Fibroblast of skin of right quadriceps (primary cell): ENCODE results near the gene PRMT7.

Experiments used
- DNase-seq: peaks from one replicate; pipeline ENCODE4 v3.0.0-alpha.2; 2013

PRMT7 gene

GRCh38 chr16:68364561-68364998 is 53.8 kb downstream of the PRMT7 start:
- DNase-seq, result peak; percentile 6

- DNase-seq, result no peak
These were observed 54.5 kb downstream of the PRMT7 start for GRCh38 chr16:68365167-68365817.

GRCh38 chr16:68366062-68366461 is 55.2 kb downstream of the PRMT7 start:
- no peak for DNase-seq

GRCh38 chr16:68367030-68367429 is 56.2 kb downstream of the PRMT7 start:
- peak; percentile 19 for DNase-seq

GRCh38 chr16:68367440-68367839 is 56.6 kb downstream of the PRMT7 start:
- DNase-seq, result no peak

GRCh38 chr16:68367891-68368290 is 57.1 kb downstream of the PRMT7 start:
- DNase-seq, result no peak

- no peak for DNase-seq
These were observed 57.6 kb downstream of the PRMT7 start for GRCh38 chr16:68368301-68368888.

GRCh38 chr16:68369168-68369567 is 58.3 kb downstream of the PRMT7 start:
- DNase-seq, result no peak

GRCh38 chr16:68369697-68370580 is 59.1 kb downstream of the PRMT7 start:
- no peak for DNase-seq

GRCh38 chr16:68370581-68371275 is 59.9 kb downstream of the PRMT7 start:
- DNase-seq, result no peak

- no peak for DNase-seq
These were observed 60.4 kb downstream of the PRMT7 start for GRCh38 chr16:68371276-68371651.

- DNase-seq, result no peak
These were observed 61.0 kb downstream of the PRMT7 start for GRCh38 chr16:68371706-68372380.

- DNase-seq, result no peak
These were observed 61.5 kb downstream of the PRMT7 start for GRCh38 chr16:68372381-68372720.

- no peak for DNase-seq
These were observed 62.0 kb downstream of the PRMT7 start for GRCh38 chr16:68372806-68373205.

- no peak for DNase-seq
These were observed 62.9 kb downstream of the PRMT7 start for GRCh38 chr16:68373528-68374245.

- DNase-seq, result no peak
These were observed 63.5 kb downstream of the PRMT7 start for GRCh38 chr16:68374246-68374805.

GRCh38 chr16:68374961-68375660 is 64.3 kb downstream of the PRMT7 start:
- DNase-seq, result no peak

GRCh38 chr16:68375801-68376536 is 65.2 kb downstream of the PRMT7 start:
- no peak for DNase-seq

- DNase-seq, result no peak
These were observed 65.8 kb downstream of the PRMT7 start for GRCh38 chr16:68376590-68376989.

- no peak for DNase-seq
These were observed 66.4 kb downstream of the PRMT7 start for GRCh38 chr16:68377221-68377620.
